IMR-90 (cell line): ENCODE results near the gene DICER1. TPM values are rescaled to one million over a fixed set of nuclear protein-coding genes. Genes with fewer than 3 reads are reported as not detected.

ENCODE experiments used
- ATAC-seq: fragments of 200-7000 bp; cut with Tn5 transposase; 2 replicates; pipeline ENCODE4 v1.9.1; 2020; ENCODE audit warnings: low read depth, mild to moderate bottlenecking, moderate library complexity
- BruUV-seq: library from RNA; stranded (reverse); fragments of 400-500 nt; replicated peaks from 2 replicates; lab custom pipeline; 2021; lab: Mats Ljungman, UMichigan
- CTCF ChIA-PET: fragments of 300-600 bp; formaldehyde crosslinking; extraction: SDS; loops from one replicate; lab custom pipeline; 2021; ENCODE audit warnings: antibody characterized with exemption; lab: Yijun Ruan, JAX
- POLR2A ChIA-PET: fragments of 300-600 bp; sonication (Branson Sonifier 250); formaldehyde crosslinking; loops from one replicate; lab custom pipeline; 2022; ENCODE audit warnings: antibody characterized with exemption; ENCODE audit not compliant: unreplicated experiment; lab: Charles Lee
- DNase-seq: peaks from one replicate; pipeline ENCODE4 v3.0.0; 2013
- H2AFZ ChIP-seq: replicated peaks from 2 replicates; pipeline ENCODE3; 2013; ENCODE audit warnings: low read length, mild to moderate bottlenecking; ENCODE audit not compliant: poor library complexity
- H2AK5ac ChIP-seq: 2 replicates; pipeline ENCODE4 v1.6.1; 2013; ENCODE audit warnings: low read depth, low read length, inconsistent platforms
- H2AK9ac ChIP-seq: replicated peaks from 2 replicates; pipeline ENCODE3; 2013; ENCODE audit warnings: mild to moderate bottlenecking, low read depth, low read length, moderate library complexity; ENCODE audit not compliant: poor library complexity
- H2BK120ac ChIP-seq: 2 replicates; pipeline ENCODE4 v1.6.1; 2013; ENCODE audit warnings: low read depth, low read length, inconsistent platforms
- H2BK15ac ChIP-seq: 3 replicates; pipeline ENCODE4 v1.6.1; 2013; ENCODE audit warnings: low read depth, low read length, inconsistent platforms
- H2BK20ac ChIP-seq: 2 replicates; pipeline ENCODE4 v1.6.1; 2013; ENCODE audit warnings: low read depth, mild to moderate bottlenecking, inconsistent platforms, low read length, moderate library complexity
- H2BK5ac ChIP-seq: 2 replicates; pipeline ENCODE4 v1.6.1; 2013; ENCODE audit warnings: mild to moderate bottlenecking, low read depth, low read length, inconsistent platforms; ENCODE audit not compliant: poor library complexity, severe bottlenecking
- H3K14ac ChIP-seq: replicated peaks from 2 replicates; pipeline ENCODE4 v1.6.1; 2013; ENCODE audit warnings: low read depth, low read length, inconsistent platforms
- H3K18ac ChIP-seq: 2 replicates; pipeline ENCODE4 v1.6.1; 2013; ENCODE audit warnings: low read depth, low read length, control low read depth
- H3K23ac ChIP-seq: 2 replicates; pipeline ENCODE4 v1.6.1; 2013; ENCODE audit warnings: low read depth, low read length, inconsistent platforms
- H3K27ac ChIP-seq: 2 replicates; pipeline ENCODE4 v1.5.1; 2013; ENCODE audit warnings: mild to moderate bottlenecking, control low read depth, low read length; ENCODE audit not compliant: insufficient read depth
- H3K27me3 ChIP-seq: 2 replicates; pipeline ENCODE4 v1.6.1; 2013; ENCODE audit warnings: low read length; ENCODE audit not compliant: control insufficient read depth, insufficient read depth
- H3K36me3 ChIP-seq: 2 replicates; pipeline ENCODE4 v1.6.1; 2013; ENCODE audit warnings: low read length, mixed read lengths; ENCODE audit not compliant: control insufficient read depth, insufficient read depth
- H3K4ac ChIP-seq: 2 replicates; pipeline ENCODE4 v1.6.1; 2013; ENCODE audit warnings: low read depth, low read length, inconsistent platforms
- H3K4me1 ChIP-seq: 2 replicates; pipeline ENCODE4 v1.6.1; 2013; ENCODE audit warnings: low read length, mixed read lengths; ENCODE audit not compliant: control insufficient read depth, insufficient read depth
- H3K4me2 ChIP-seq: 2 replicates; pipeline ENCODE4 v1.6.1; 2013; ENCODE audit warnings: low read depth, mild to moderate bottlenecking, control low read depth, low read length, moderate library complexity
- H3K4me3 ChIP-seq: 2 replicates; pipeline ENCODE4 v1.5.1; 2013; ENCODE audit warnings: low read depth, mild to moderate bottlenecking, control low read depth, low read length, moderate library complexity; ENCODE audit not compliant: insufficient read depth
- H3K56ac ChIP-seq: 2 replicates; pipeline ENCODE4 v1.6.1; 2013; ENCODE audit warnings: low read length, inconsistent platforms; ENCODE audit not compliant: insufficient read depth; ENCODE audit errors: extremely low read depth
- H3K79me1 ChIP-seq, 2 experiments: 2 replicates each; pipeline ENCODE4 v1.6.1; 2013; ENCODE audit warnings: low read length in 2 of 2, inconsistent platforms in 1 of 2, low read depth in 1 of 2
- H3K9ac ChIP-seq: 2 replicates; pipeline ENCODE4 v1.6.1; 2013; ENCODE audit warnings: low read depth, low read length, control low read depth
- H3K9me1 ChIP-seq: 2 replicates; pipeline ENCODE4 v1.6.1; 2013; ENCODE audit warnings: low read length, inconsistent platforms; ENCODE audit not compliant: insufficient read depth
- H3K9me3 ChIP-seq: 2 replicates; pipeline ENCODE4 v1.6.1; 2013; ENCODE audit warnings: low read length; ENCODE audit not compliant: control insufficient read depth, insufficient read depth
- H4K20me1 ChIP-seq: 2 replicates; pipeline ENCODE4 v1.6.1; 2013; ENCODE audit warnings: low read length, inconsistent platforms; ENCODE audit not compliant: insufficient read depth
- H4K5ac ChIP-seq: 2 replicates; pipeline ENCODE4 v1.6.1; 2013; ENCODE audit warnings: mild to moderate bottlenecking, low read depth, low read length, control low read depth
- H4K8ac ChIP-seq, 2 experiments: 2 replicates each; pipeline ENCODE4 v1.6.1; 2013; ENCODE audit warnings: low read depth in 2 of 2, low read length in 2 of 2, control low read depth in 1 of 2, inconsistent platforms in 1 of 2
- H4K91ac ChIP-seq: 2 replicates; pipeline ENCODE4 v1.6.1; 2013; ENCODE audit warnings: low read depth, low read length, inconsistent platforms; ENCODE audit not compliant: insufficient read depth
- MAFK ChIP-seq: IDR thresholded peaks from 2 replicates; pipeline ENCODE4 v1.6.1; 2012; ENCODE audit warnings: low read depth, low read length, improper control_type of control experiment
- MXI1 ChIP-seq: IDR thresholded peaks from 2 replicates; pipeline ENCODE4 v1.6.1; 2012; ENCODE audit warnings: low read depth, mild to moderate bottlenecking, low read length, moderate library complexity, borderline replicate concordance
- NFE2L2 ChIP-seq: fragments of 150-350 bp; IDR thresholded peaks from 2 replicates; pipeline ENCODE4 v1.6.1; 2016; ENCODE audit warnings: low read depth, mild to moderate bottlenecking, low read length
- RCOR1 ChIP-seq: IDR thresholded peaks from 2 replicates; pipeline ENCODE4 v1.6.1; 2012; ENCODE audit warnings: mild to moderate bottlenecking, low read length, improper control_type of control experiment; ENCODE audit not compliant: insufficient replicate concordance
- WGBS, 2 experiments: methylation state at CpG; one replicate each; pipeline versions ENCODE4 v1.1.5 to v1.1.7; 2013; ENCODE audit warnings: missing lambda C conversion rate in 2 of 2; ENCODE audit not compliant: insufficient read length in 1 of 2; ENCODE audit errors: extremely low coverage in 2 of 2; 5-methylcytosine and 5-hydroxymethylcytosine counted together
- dilution Hi-C: fragments of 300-500 bp; cut with HindIII; formaldehyde crosslinking; loops from one replicate; pipeline ENCODE4 v1.14.3; 2018; ENCODE audit warnings: low sequenced_read_pairs; ENCODE audit not compliant: unreplicated experiment
- in situ Hi-C: fragments of 300-500 bp; cut with MboI; formaldehyde crosslinking; loops from 3 replicates; pipeline ENCODE4 v1.14.3; 2019; ENCODE audit warnings: low sequenced_read_pairs, inconsistent platforms, mixed read lengths
- intact Hi-C: fragments of 100-400 bp; cut with micrococcal nuclease; formaldehyde crosslinking; loops from 2 replicates; pipeline ENCODE4 v1.10.0; 2022
- polyA plus RNA-seq, 3 experiments: library from polyadenylated mRNA; depleted of rRNA; stranded (reverse); fragments of >200 nt; gene quantifications; 2 replicates each; pipeline ENCODE4 v1.2.3, GENCODE V29; 2012; ENCODE audit warnings: low replicate concordance in 1 of 3
- total RNA-seq: library from RNA; depleted of rRNA; stranded (reverse); fragments of >200 nt; gene quantifications from 2 replicates; pipeline ENCODE4 v1.2.3, GENCODE V29; 2012

DICER1 gene
- total and polyA plus RNA-seq, 2 of the 4 experiments (the other 2 are of a cell fraction): 9.7 to 49.5 TPM

DNA sequence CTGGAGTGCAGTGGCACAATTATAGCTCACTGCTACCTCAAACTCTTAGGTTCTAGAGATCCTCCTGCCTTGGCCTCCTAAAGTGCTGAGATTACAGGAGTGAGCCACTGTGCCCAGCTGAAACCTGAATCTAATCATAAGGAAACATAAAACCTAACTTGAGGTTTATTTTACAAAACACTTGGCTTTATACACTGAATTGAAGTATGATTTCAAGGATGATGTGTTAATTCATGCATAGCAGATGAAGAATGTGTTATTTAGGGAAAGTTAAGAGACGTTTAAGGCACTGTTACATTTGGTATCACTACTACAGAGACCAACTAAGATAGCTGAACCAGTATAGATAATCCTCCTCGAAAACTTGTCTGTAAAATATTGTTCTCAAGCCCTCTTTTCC, 6.4 kb downstream of the DICER1 start:
- TF ChIP-seq MAFK (no peak), RCOR1 (no peak), NFE2L2 (no peak), MXI1 (no peak)
- Histone ChIP-seq H3K23ac (no peak overlapping the region), H2AK5ac (no peak overlapping the region), H3K79me1 (peaks cover 22 to 84% of the 10 kb centered on the region in 2 experiments), H4K8ac (no peak overlapping the region), H3K9me3 (no peaks in the 10 kb centered on the region), H3K36me3 (no peaks in the 10 kb centered on the region; the same call in 1 of the 2 replicates), H4K91ac (no peak overlapping the region), H3K27ac (no peak overlapping the region), H3K27me3 (no peaks in the 10 kb centered on the region), H3K4me2 (no peak overlapping the region), H4K5ac (no peak overlapping the region), H2AK9ac (no peak overlapping the region), H3K4me1 (peaks cover 5% of the 10 kb centered on the region), H2AFZ (no peak overlapping the region), H3K4ac (no peak overlapping the region), H3K56ac (no peak overlapping the region), H2BK15ac (no peak overlapping the region), H3K18ac (no peak overlapping the region), H4K20me1 (peaks cover 71% of the 10 kb centered on the region), H3K4me3 (no peak overlapping the region), H2BK120ac (no peak overlapping the region), H2BK20ac (no peak overlapping the region), H3K9me1 (peaks cover 11% of the 10 kb centered on the region), H3K9ac (no peak overlapping the region), H3K14ac (no peak overlapping the region), H2BK5ac (no peak overlapping the region)
- intact Hi-C loops (no loop called here), in situ Hi-C loops (no loop called here), dilution Hi-C loops (no loop called here)
- CTCF ChIA-PET: interaction anchor here (0.6 kb wide), 1 partner anchor 821 kb away, joined by 3 read pairs; no protein-coding TSS in a partner anchor
- POLR2A ChIA-PET: no interaction called here
- BruUV-seq: no TSS peak
- no peak for ATAC-seq
- no peak for DNase-seq
- no CpG with 5 or more reads among the region's 2 CpGs for WGBS, 2 experiments
